NCI-H748 (cell line): ENCODE data around the gene CEACAM4.

ENCODE experiments used
- DNase-seq: peaks from one replicate; lab custom pipeline; 2025; ENCODE audit not compliant: unreplicated experiment; lab: John Stamatoyannopoulos, UW

Gene CEACAM4

GRCh38 chr19:41617941-41618730 is 8.7 kb downstream of the CEACAM4 start:
- no peak for DNase-seq

- DNase-seq: no peak
Observed at GRCh38 chr19:41616792-41617621, 9.9 kb downstream of the CEACAM4 start.

GRCh38 chr19:41615207-41615606 is 11.7 kb downstream of the CEACAM4 start:
- DNase-seq: no peak

- no peak for DNase-seq
Observed at GRCh38 chr19:41612483-41612882, 14.4 kb downstream of the CEACAM4 start.

- no peak for DNase-seq
Observed at GRCh38 chr19:41610789-41611188, 16.1 kb downstream of the CEACAM4 start.

GRCh38 chr19:41607668-41608067 is 19.2 kb downstream of the CEACAM4 start:
- no peak for DNase-seq

- no peak for DNase-seq
Observed at GRCh38 chr19:41606215-41606837, 20.5 kb downstream of the CEACAM4 start.

- no peak for DNase-seq
Observed at GRCh38 chr19:41604831-41605230, 22.0 kb downstream of the CEACAM4 start.

- no peak for DNase-seq
Observed at GRCh38 chr19:41601771-41602170, 25.1 kb downstream of the CEACAM4 start.

- peak; percentile 49 for DNase-seq
Observed at GRCh38 chr19:41599175-41599966, 27.5 kb downstream of the CEACAM4 start.

- peak; percentile 83 for DNase-seq
Observed at GRCh38 chr19:41597600-41598041, 29.3 kb downstream of the CEACAM4 start.

- no peak for DNase-seq
Observed at GRCh38 chr19:41595890-41596280, 31.0 kb downstream of the CEACAM4 start.

- DNase-seq: peak; percentile 81
Observed at GRCh38 chr19:41595258-41595889, 31.5 kb downstream of the CEACAM4 start.

GRCh38 chr19:41591951-41592562 is 34.8 kb downstream of the CEACAM4 start:
- no peak for DNase-seq

GRCh38 chr19:41590936-41591335 is 35.9 kb downstream of the CEACAM4 start:
- DNase-seq: no peak

- no peak for DNase-seq
Observed at GRCh38 chr19:41589371-41589770, 37.5 kb downstream of the CEACAM4 start.

GRCh38 chr19:41588497-41589209 is 38.2 kb downstream of the CEACAM4 start:
- no peak for DNase-seq

GRCh38 chr19:41587838-41588210 is 39.0 kb downstream of the CEACAM4 start:
- DNase-seq: no peak

GRCh38 chr19:41587101-41587837 is 39.6 kb downstream of the CEACAM4 start:
- DNase-seq: no peak
